Urothelium cell line (cell line): ENCODE measurements around the gene KLHL30.

ENCODE experiments used
- DNase-seq: peaks from one replicate; pipeline ENCODE4 v3.0.0; 2011; ENCODE audit warnings: low spot score, mixed read lengths
- FAIRE-seq: peaks from 2 replicates; lab custom pipeline; 2011; peaks lifted over from hg19 to GRCh38; lab: Jason Lieb, UNC

The KLHL30 gene

GRCh38 chr2:238172439-238172838, 34.0 kb downstream of the KLHL30 start:
- FAIRE-seq (no peak), DNase-seq (no peak)

GRCh38 chr2:238173692-238174091, 35.2 kb downstream of the KLHL30 start:
- DNase-seq (no peak), FAIRE-seq (no peak)

GRCh38 chr2:238174291-238174690, 35.8 kb downstream of the KLHL30 start:
- DNase-seq (no peak), FAIRE-seq (no peak)

GRCh38 chr2:238174701-238175100, 36.2 kb downstream of the KLHL30 start:
- FAIRE-seq: no peak

GRCh38 chr2:238176613-238177012, 38.1 kb downstream of the KLHL30 start:
- no peak for DNase-seq
- FAIRE-seq: no peak

More at GRCh38 chr2:238174701-238175100, 36.2 kb downstream of the KLHL30 start:
- DNase-seq: no peak

- FAIRE-seq (no peak), DNase-seq (no peak)
Measured at GRCh38 chr2:238180554-238180953, 42.1 kb downstream of the KLHL30 start.

GRCh38 chr2:238182362-238182761, 43.9 kb downstream of the KLHL30 start:
- no peak for DNase-seq
- FAIRE-seq: no peak

- FAIRE-seq (no peak), DNase-seq (no peak)
Measured at GRCh38 chr2:238183821-238184220, 45.4 kb downstream of the KLHL30 start.

GRCh38 chr2:238187618-238188548, 49.4 kb downstream of the KLHL30 start:
- DNase-seq (no peak), FAIRE-seq (no peak)

GRCh38 chr2:238190445-238190844, 52.0 kb downstream of the KLHL30 start:
- FAIRE-seq (no peak), DNase-seq (no peak)
